Stimulated activated CD4-positive, alpha-beta T cell treated with anti-CD3 and anti-CD28 coated beads, Interleukin-1b, Interleukin-23, amount 100 ng/mL, for 24 hours (primary cell): ENCODE data around the gene GNB5.

Experiments
- DNase-seq, 4 experiments: peaks; one replicate each; pipeline ENCODE4 v3.0.0-alpha.2; 2020; ENCODE audit warnings: low read depth in 4 of 4, low spot score in 1 of 4

The GNB5 gene

DNA sequence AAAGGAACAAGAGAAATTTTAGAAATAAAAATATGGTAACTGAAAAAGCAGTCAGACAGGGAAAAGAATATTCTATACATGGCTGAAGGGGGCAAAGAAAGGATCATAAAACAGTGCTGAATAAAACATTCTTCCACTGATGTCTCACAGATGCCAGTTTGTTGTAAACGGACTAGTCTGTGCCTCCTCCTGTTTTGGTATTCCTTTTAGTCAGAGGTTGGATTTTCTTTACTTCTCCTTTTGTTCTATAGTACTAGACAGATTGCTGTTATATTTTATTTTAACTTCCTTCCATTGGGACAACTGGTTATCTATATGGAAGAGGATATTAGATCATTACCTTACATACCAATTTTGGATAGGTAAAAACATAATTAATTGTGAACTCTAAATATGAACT, 16.0 kb upstream of the GNB5 start:
- no peak for DNase-seq

DNA sequence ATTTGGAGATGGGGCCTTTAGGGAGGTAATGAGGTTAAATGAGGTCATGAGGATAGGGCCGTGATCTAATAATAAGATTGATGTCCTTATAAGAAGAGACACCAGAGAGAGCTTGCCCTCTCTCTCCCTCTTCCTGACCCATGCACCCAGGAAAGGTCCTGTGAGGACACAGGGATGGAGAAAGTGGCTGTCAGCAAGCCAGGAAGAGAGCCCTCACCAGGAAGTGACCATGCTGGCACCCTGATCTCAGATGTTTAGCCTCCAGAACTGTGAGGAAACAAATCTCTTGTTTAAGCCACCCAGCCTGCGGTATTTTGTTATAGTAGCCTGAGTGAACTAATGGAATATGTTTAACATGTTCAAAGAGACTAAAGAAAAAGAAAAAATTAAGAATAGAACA, 15.3 kb upstream of the GNB5 start:
- no peak for DNase-seq

DNA sequence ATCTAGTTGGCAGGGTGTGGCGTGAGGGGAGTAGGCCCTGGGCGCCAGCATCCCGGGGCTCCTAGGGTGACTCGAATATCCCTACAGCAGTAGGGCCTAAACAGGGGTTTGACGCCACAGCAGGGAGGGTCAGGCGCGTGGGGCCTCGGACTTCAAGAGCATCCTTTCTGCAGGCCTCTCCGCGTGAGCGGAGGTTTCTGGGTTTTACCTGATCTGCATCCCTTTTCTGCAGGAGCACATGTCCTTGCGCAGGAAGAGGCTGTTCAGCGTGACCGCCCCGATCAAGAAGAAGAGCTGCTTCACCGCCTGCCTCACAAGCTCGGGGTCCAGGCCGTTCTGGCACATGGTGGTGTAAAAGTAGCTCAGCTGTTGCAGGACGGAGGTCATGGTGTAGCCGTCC, 13.5 kb upstream of the GNB5 start:
- DNase-seq, result no peak

DNA sequence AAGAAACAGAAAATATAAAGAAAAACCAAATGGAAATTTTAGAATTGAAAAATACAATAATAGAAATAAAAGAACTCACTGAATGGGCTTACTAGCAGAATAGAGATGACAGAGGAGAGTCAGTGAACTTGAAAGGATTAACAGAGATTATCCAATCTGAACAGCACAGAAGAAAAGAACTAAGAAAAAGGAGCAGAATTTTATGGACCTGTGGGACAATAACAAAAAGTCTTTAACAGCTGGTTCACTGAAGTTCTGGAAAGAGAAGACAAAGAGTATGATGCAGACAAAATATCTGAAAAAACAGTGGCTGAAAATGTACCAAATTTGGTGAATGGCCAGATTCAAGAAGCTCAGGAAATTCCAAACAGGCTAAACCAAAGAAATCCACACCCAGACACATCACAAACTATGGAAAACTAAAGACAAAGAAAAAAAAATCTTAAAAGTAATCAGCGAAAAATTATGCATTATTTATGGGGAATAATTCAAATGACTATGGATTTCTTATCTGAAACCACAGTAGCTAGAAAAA, 9.7 kb upstream of the GNB5 start:
- DNase-seq, result no peak

DNA sequence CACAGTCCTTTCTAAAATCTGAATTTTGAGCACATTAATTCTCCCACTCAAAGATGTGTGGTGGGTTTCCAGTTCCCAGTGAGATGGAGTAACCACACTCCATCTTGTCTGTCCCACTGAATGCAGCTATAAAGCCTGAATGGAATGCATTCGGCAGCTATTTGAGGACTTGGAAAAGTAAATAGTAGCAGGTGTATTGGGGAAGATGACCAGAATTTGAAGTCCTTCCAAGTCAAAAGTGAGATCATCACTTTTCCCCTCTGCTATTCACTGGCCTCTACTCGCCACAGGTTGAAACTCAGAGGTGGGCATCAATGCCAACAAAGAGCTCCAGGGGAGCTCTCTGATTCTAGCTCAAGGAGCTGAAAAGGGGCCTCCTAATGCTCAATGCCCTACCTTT, 8.1 kb upstream of the GNB5 start:
- DNase-seq, result no peak

DNA sequence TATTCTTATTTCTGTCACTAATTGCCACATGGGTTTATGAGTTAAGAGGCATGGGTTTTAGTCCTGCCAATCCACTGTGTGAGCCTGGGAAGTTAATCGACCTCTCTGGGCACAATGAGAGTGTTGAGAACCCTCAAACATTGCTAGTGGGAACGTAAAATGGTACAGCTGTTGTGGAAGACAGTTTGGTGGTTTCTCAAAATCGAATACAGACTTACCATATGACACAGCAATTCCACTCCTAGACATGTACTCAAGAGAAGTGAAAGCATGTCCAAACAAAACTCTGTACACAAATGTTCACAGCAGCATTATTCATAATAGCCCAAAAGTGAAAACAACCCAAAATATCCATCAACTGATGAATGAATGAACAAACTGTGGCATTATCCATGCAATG, 5.7 kb upstream of the GNB5 start:
- no peak for DNase-seq

DNA sequence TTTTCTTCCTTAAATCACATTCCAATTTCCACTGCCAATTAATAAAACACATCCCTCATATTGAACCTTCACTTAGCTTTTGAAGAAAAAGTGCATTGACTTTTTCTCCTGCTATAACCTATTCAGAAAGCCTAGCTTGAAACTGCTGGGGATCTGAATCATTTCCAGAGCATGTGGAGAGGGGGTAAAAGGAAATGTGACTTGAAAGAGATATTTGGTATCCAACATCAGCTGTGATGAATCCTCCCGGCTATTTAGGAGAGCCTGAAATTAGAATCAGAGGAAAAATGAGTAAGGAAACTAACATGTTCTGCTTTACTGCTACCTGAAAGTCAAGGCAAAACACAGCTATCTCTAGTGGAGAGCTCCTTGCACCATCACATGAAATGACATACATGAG, 2.6 kb upstream of the GNB5 start:
- no peak for DNase-seq

DNA sequence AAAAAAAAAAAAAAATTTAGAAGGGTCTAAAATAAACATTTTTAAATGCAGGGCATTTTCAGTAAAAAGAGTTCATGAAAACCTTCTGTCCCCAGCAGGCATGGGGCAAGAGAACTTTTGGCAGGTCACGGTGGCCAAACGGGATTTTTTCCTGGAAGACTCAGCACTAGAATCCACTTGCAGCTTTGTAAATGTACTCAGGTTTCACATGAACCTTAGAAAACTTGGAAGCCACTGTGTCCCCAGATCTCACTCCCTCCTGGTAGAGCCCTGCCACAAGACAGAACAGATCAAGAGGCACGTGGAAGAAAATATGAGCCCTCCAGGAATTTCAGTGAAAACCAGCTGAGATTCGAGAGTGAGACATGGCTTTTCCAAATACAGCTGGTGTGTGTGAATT, 2.1 kb upstream of the GNB5 start:
- no peak for DNase-seq

DNA sequence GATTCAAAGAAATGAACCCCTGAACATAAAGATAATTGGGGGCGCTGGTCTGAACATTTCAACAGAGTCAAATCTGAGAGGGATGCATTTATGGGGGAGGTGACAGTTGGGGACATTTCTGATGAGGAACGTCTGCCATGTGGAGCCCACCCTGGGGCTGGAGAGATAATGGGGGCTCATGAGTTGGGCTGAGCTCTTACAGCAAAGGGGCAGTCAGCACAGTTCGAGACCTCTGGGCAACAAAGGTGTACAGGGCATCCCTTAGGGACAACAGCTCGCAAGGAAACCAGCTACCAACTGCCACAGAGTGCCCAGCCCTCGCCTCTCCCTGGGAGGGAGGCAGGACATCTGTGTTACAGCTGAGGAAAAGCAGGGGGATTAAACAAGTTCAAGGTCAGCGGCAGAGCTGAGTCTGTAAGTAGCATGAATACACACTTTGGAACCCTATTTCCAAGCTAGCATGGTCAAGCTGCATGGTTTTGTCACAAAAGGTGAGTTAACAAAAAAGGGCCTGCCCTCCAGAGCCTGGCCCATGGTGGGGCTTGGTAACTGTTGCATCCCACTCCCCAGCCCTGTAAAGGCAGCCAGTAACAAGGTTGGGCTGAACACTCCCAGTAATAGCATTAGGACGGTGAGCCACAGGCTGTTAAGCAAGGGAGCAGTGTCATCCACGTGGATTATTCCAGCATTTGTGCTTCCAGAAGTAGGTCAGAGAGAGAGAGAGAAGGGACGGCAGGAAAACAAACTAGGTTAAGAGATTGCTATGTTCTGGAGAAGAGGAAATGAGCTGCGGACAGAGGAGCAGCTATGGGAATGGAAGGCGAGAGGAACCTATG, 4.3 kb downstream of the GNB5 start:
- DNase-seq, result no peak

DNA sequence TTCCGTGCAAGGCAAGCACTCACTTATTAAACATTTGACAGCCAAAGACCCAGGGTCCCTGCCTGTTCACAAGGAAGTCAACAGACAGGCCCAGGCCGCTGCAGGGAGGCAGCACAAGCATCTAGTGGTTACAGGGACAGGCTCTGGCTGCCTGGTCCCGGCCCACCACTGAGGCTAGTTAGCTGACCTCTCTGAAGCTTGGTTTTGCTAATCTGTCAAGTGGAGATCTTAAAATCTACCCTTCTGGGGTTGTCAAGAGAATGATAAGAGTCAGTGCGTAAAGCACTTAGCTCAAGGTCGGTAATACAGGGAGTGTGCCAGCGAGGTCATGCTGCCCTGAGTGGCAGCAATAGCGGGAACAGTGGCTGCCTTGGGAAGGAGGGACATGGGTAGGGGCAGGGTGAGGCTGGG, 6.0 kb downstream of the GNB5 start:
- DNase-seq, result no peak

DNA sequence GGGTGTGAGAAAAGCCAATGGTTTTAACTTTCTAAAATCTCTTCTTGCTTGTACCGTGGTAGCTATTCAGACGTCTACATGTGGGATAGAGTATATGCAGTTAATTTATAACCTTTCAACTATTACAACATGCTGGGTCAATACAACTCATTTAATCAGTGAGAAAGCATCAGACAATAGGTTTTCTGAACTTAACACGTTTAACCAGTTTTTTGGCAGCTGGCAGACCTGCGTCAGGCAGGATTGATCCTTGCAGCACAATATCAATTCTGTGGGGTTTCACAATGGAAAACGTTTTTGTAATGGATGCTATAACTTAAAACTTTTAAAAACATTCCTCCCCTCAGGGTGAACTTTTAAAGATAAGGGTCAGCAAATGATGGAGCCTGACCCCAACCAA, 6.5 kb downstream of the GNB5 start:
- DNase-seq, result no peak

DNA sequence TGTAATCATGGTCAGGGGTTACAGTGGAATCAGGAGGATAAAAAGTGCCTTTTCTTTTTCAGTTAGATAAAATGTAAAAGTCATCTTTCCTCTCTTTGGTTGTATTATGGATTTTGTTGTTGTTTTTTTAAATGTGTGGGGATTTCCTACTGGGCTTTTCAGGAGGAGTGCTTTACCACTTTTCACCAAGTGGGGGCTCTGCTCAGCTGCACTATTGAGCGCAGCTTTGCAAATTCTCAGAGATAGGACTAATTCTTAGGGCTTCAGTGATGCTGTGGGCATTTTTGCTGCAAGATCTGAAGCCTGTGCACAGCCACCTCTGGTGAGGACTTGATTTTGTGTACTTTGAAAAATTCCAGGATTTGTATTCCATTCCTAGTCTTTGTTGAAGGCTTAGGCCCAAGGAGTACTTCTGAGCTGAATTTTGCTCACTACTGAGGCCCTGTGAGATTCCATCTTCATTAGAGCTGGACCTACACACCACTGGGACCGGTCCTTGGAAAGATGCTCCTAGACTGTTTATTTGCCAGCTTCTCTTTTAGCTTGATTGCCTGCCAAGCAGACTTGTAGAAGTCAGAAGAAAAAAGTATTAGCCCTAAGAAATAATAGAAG, 7.5 kb downstream of the GNB5 start:
- DNase-seq, result no peak

DNA sequence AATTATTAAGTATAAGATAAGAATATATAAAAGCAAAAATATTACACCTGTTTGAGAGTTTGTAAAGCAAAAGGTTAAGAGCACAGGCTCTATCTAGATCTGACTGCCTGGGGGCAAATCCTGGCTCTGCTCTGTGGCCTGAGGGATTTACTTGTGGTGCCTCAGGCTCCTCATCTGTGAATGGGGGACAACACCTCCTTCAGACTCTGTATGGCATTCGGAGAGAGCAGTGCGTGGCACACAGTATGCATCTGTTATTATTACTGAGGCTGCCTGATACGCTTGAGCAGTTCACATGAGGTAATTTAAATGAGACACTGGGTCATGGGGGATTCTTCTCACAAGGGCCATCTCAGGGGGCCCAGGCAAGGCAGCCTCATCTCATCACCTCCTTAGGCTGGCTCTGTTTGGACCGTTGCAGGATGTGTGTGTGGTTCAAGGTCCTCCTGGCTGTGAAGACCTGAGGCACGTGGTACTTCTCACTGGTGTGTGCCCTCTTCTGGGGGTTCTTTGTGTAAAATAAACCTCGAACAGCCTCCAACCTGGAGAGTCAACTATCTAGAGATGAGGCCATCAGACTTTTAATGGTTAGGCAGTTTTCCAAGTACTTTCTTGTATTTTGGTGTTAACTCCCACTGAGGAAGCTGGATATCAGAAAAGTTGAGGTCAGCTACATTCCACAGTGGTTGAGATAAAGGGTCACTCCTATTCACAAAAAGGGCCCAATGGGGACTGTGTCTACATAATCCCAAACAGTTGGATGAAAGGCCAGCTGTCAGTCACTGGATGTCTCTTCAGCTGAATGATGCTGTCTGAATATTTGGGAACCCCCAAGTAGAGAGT, 9.0 kb downstream of the GNB5 start:
- no peak for DNase-seq

DNA sequence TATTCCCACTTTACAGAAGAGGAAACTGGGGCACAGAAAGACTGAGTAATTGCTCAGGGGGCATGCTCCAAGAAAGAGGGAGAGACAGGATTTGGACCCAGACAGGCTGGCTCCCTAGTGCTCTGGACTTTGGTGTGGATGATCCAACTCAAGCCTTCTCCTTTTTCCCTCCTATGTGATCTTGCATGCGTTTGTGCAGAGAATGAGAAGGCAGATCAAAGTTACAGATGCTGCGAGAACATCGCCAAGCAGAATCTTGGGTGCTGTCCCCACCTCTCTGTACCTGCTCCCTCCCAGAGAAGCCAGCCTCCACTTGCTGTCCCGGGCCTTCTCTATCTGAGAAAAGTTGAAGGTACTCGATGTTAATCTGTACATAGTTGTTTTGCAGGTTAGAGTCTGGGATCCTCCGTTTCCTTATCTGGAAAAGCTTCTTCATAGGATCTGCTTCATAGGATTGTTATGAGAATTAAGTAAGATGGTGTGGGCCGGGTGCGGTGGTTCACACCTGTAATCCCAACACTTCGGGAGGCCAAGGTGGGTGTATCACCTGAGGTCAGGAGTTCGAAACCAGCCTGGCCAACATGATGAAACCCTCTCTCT, 10.2 kb downstream of the GNB5 start:
- no peak for DNase-seq

DNA sequence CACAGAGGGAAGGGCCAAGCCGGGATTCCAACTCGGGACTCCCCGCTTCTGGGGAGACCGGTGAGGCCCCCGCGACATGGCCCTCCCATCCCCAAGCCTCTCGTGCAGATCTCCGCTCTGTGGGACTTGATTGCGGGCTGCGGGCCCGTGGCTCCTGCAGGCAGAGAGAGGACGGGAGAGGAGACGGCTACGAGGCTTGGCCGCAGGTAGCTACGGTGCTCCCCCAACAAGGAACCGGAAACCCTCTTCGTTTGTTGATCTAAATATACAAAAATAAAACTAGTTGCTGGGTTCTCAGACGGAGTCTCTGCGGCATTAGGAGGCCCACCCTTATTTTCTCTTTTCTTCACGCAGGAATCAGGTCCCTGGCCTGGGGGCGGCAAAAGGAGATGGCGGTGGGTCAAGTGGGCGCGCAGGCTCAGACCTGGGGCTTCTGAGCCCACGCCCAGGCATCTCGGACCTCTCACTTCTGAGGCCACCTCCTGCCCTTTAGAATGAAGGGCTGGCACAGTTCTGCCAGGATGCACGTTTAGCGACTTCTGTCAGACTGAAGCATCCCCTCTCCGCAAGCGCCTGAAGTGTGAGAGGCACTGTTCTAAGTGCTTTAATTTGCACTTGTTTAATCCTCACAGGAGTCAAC, 10.9 kb downstream of the GNB5 start:
- peak in 1 of 4 experiments; percentile 10 for DNase-seq

DNA sequence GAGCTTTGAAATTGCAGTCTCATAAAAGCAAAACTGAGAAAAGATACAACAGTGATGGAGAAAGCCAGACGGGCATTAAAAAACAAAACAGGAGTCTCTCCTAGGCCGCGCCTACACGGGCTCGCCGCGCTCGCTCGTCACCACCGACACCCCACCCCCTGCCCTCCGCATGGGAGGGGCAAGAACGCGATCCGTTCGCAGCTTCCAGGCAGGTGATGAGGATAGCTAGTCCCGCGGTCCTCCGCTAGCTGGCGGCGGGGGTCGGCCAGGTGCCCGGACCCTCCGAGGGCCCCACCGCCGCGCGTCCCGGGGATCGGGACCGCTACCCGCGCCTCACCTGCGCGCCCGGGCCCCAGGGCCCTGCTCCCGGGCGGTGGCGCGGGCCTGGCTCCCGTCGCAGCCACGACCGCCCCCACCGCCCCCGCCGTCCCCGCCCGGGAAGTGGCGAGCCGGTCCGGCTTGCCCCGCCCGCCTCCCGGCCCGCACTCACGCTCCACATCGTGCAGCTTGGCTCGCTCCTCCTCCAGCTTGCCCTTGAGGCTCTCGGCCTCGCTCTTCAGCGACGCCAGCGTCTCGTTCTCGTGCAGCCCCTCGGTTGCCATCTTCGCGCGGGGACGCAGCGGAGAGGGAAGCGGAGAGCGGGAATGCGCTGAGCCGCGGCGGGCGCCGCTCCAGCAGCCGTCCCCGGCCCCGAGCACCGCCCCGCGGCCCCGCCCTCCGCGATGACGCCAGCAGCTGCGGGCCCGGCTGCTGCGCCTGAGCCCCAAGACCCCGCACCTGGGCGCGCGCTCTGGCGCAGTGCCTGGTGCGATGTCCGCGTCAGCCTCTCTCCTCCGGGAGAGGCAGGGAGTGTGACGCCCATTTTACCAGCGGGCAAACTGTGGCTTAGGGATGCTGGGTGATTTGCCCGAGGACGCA, 11.7 kb downstream of the GNB5 start:
- peak; percentile 57 to 81 (median 69) for DNase-seq

DNA sequence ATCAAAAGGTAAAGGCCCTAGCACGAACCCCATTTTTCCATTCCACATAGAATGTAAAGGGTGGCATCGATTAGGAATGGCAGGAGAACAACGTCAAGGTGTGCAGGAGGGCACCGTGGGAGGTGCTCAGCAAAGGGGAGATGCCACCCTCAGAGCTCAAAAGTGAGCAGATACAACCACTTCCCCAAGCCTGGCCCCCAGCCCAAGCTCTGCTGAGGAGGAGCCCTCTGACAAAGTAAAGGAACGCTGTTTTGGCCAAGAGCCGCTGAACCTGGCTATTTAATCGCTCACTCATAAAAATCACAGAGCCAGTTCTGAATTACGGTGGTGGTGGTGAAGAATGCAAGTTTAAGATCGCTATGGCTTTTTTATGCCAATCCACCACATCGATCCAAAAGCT, 12.4 kb downstream of the GNB5 start:
- no peak for DNase-seq

DNA sequence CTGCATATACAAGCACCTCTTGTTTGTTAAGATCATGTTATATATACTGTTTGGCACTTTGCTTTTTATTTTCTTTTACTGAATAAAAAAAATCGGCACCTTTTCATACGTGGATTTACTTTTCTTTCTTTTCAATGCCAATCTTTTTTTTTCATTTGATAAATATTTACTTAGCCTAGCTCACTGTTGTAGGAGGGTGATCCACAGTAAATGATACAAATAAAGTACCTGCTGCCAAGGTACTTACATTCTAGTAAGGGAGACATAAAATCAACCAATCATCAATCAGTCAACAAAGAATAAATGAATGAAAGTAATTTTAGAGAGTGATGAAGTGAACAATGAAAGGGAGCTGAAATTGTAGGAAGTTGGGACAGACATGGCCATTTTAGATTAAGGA, 18.3 kb downstream of the GNB5 start:
- no peak for DNase-seq

DNA sequence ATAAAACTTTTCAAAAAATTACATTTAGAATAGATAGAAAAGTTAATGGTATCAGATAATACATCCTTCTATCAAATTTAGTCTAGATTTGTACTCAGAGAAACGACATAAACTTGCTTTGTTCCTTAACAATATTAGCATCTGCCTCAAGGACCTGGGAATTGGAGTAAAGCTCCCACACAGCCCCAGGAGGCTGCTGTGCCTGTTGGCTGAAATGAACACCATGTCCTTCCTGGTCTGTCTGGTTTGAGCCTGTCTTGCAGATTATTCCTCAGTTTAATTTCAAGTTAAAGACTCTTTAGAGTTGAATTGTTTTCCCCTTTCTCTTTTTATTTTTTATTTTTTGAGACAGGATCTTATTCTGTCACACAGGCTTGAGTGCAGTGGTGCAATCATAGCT, 19.4 kb downstream of the GNB5 start:
- no peak for DNase-seq

DNA sequence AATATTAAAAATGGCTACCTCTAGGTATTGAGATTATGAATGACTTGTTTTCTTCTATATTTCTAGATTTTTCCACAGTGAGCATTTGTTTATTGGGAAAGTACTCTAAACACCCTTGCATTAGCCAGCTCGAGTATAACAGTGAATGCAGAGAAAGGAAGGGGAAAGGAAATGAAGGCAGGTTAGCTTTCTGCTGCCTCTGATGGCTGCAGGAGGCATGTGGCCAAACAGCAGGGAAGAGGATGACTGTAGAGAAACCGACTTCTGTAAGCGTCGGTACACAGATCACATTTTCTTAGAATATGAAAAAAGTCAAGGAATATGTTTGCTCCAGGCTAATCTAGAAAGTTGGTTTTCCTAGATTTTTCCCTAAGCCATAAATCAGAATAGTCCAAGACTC, 19.8 kb downstream of the GNB5 start:
- no peak for DNase-seq
